ENCODE measurements around the gene TYMS. TPM values are rescaled to one million over a fixed set of nuclear protein-coding genes. Genes with fewer than 3 reads are reported as not detected.

TYMS gene
- total RNA-seq, 1 experiment from 2014 or later: 140 TPM

- H3K9ac ChIP-seq (ENCODE audit: extremely low read depth, insufficient read length, low read length): no peak overlapping the region
- H2BK5ac ChIP-seq (ENCODE audit: insufficient read length, low read length): no peak overlapping the region
- no peak overlapping the region for H2BK20ac ChIP-seq (ENCODE audit: low read depth, low read length, poor library complexity, severe bottlenecking)
- H2AFZ ChIP-seq (ENCODE audit: low read length): no peak overlapping the region
- H3K23ac ChIP-seq (ENCODE audit: insufficient read length, low read depth, low read length): no peak overlapping the region
- H3K27ac ChIP-seq (ENCODE audit: insufficient read length, low read depth, low read length): no peak overlapping the region
- no peak overlapping the region for H2BK120ac ChIP-seq (ENCODE audit: low read depth, low read length, poor library complexity, severe bottlenecking)
- no peak overlapping the region for H3K18ac ChIP-seq (ENCODE audit: insufficient read length, low read depth, low read length)
- H3K4ac ChIP-seq (ENCODE audit: low read depth, low read length): no peak overlapping the region
- no peaks in the 10 kb centered on the region for H3K4me1 Mint-ChIP-seq
- no peak overlapping the region for H4K5ac ChIP-seq (ENCODE audit: insufficient read length, low read depth, low read length)
- H3K9me3 ChIP-seq (ENCODE audit: control insufficient read depth, low read depth, low read length): no peaks in the 10 kb centered on the region
- H3K56ac ChIP-seq (ENCODE audit: insufficient read length, low read depth, low read length): no peak overlapping the region
- H3K23me2 ChIP-seq (ENCODE audit: insufficient read length, low read depth, low read length, poor library complexity, severe bottlenecking): no peaks in the 10 kb centered on the region
- H4K91ac ChIP-seq (ENCODE audit: insufficient read length, low read depth, low read length): no peak overlapping the region
- TF ChIP-seq CTCF (conservative IDR thresholded peaks at IDR 0.05): no peak
- no peak overlapping the region for H3K14ac ChIP-seq (ENCODE audit: insufficient read depth, low read length)
- no peak overlapping the region; a peak in 1 of 5 replicates for H3K4me3 Mint-ChIP-seq
- H4K20me1 ChIP-seq (ENCODE audit: control insufficient read depth, insufficient read depth, insufficient read length): no peaks in the 10 kb centered on the region
- H3K9me3 Mint-ChIP-seq: no peaks in the 10 kb centered on the region
- no peak overlapping the region for H3K4me2 ChIP-seq (ENCODE audit: insufficient read depth, insufficient read length, low read length)
- no peaks in the 10 kb centered on the region for H3K79me1 ChIP-seq (ENCODE audit: insufficient read depth, low read depth, low read length, poor library complexity, severe bottlenecking)
- no peak for DNase-seq
- peaks cover 10 to 53% (median 36%) of the 10 kb centered on the region in 3 experiments; a peak in 6 of 7 replicates for H3K36me3 Mint-ChIP-seq (ENCODE audit: insufficient read depth in 1 of 3, low read depth in 3 of 3)
- no peak overlapping the region for H3T11ph ChIP-seq (ENCODE audit: low read length)
- no peaks in the 10 kb centered on the region for H3K27me3 ChIP-seq (ENCODE audit: insufficient read depth, low read length)
- no peaks in the 10 kb centered on the region; the same call in 1 of the 2 replicates for H3K79me2 ChIP-seq (ENCODE audit: insufficient read depth, low read length)
- H2BK15ac ChIP-seq (ENCODE audit: low read depth, low read length): no peak overlapping the region
- H2AK5ac ChIP-seq (ENCODE audit: insufficient read length, low read length): no peak overlapping the region
- H3K27ac Mint-ChIP-seq: peak overlapping the region in 1 of 3 experiments; percentile 60; a peak in 2 of 7 replicates
- no peaks in the 10 kb centered on the region for H3K27me3 Mint-ChIP-seq (ENCODE audit: low read depth)
- H2BK12ac ChIP-seq (ENCODE audit: insufficient read length, low read depth, low read length): no peak overlapping the region
- WGBS (ENCODE audit: extremely low coverage, insufficient read length, low lambda C conversion rate): no CpG with 5 or more reads among the region's 8 CpGs
- no peaks in the 10 kb centered on the region for H3K4me1 ChIP-seq (ENCODE audit: insufficient read depth, low read length)
- no peak overlapping the region for H4K8ac ChIP-seq (replicated peaks; ENCODE audit: insufficient read length, low read depth, low read length)
These were observed 45.9 kb downstream of the TYMS start for GRCh38 chr18:703213-703967.
